ENCODE measurements around the gene SSMEM1.
"Not testable (repeated sequence)": the region's sequence is repeated elsewhere in the genome, so short reads cannot be mapped to it uniquely, and the experiment has no call there.

Gene SSMEM1

GRCh38 chr7:130213828-130214227 lies 6.2 kb downstream of the SSMEM1 start:
- no peak for DNase-seq (ENCODE audit: low spot score)

- no peak for DNase-seq (ENCODE audit: low spot score)
Observed at GRCh38 chr7:130216025-130216424, 8.4 kb downstream of the SSMEM1 start.

GRCh38 chr7:130216750-130217149 lies 9.1 kb downstream of the SSMEM1 start:
- DNase-seq (ENCODE audit: low spot score), result no peak

- DNase-seq (ENCODE audit: low spot score), result no peak
Observed at GRCh38 chr7:130218806-130219620, 11.4 kb downstream of the SSMEM1 start.

GRCh38 chr7:130219871-130220270 lies 12.2 kb downstream of the SSMEM1 start:
- no peak for DNase-seq (ENCODE audit: low spot score)

- DNase-seq (ENCODE audit: low spot score), result no peak
Observed at GRCh38 chr7:130221746-130222145, 14.1 kb downstream of the SSMEM1 start.

GRCh38 chr7:130223646-130224045 lies 16.0 kb downstream of the SSMEM1 start:
- DNase-seq (ENCODE audit: low spot score), result no peak

GRCh38 chr7:130224210-130224609 lies 16.6 kb downstream of the SSMEM1 start:
- DNase-seq (ENCODE audit: low spot score), result no peak

- DNase-seq (ENCODE audit: low spot score), result peak; percentile 61
Observed at GRCh38 chr7:130224923-130225322, 17.3 kb downstream of the SSMEM1 start.

GRCh38 chr7:130226333-130226732 lies 18.7 kb downstream of the SSMEM1 start:
- no peak for DNase-seq (ENCODE audit: low spot score)

GRCh38 chr7:130227883-130228575 lies 20.4 kb downstream of the SSMEM1 start:
- DNase-seq (ENCODE audit: low spot score), result no peak

GRCh38 chr7:130228840-130229502 lies 21.3 kb downstream of the SSMEM1 start:
- no peak for DNase-seq (ENCODE audit: low spot score)

- DNase-seq (ENCODE audit: low spot score), result not testable (repeated sequence)
Observed at GRCh38 chr7:130229981-130230380, 22.3 kb downstream of the SSMEM1 start.

- DNase-seq (ENCODE audit: low spot score), result no peak
Observed at GRCh38 chr7:130231792-130232191, 24.1 kb downstream of the SSMEM1 start.

GRCh38 chr7:130232209-130232608 lies 24.5 kb downstream of the SSMEM1 start:
- DNase-seq (ENCODE audit: low spot score), result no peak

GRCh38 chr7:130234078-130234477 lies 26.4 kb downstream of the SSMEM1 start:
- DNase-seq (ENCODE audit: low spot score), result no peak

- DNase-seq (ENCODE audit: low spot score), result not testable (repeated sequence)
Observed at GRCh38 chr7:130236361-130236760, 28.7 kb downstream of the SSMEM1 start.

- DNase-seq (ENCODE audit: low spot score), result no peak
Observed at GRCh38 chr7:130240240-130240639, 32.6 kb downstream of the SSMEM1 start.

- DNase-seq (ENCODE audit: low spot score), result peak; percentile 70
Observed at GRCh38 chr7:130242198-130243014, 34.7 kb downstream of the SSMEM1 start.

GRCh38 chr7:130243486-130243885 lies 35.8 kb downstream of the SSMEM1 start:
- DNase-seq (ENCODE audit: low spot score), result not testable (repeated sequence)

GRCh38 chr7:130246491-130246890 lies 38.8 kb downstream of the SSMEM1 start:
- DNase-seq (ENCODE audit: low spot score), result not testable (repeated sequence)

GRCh38 chr7:130248842-130249241 lies 41.2 kb downstream of the SSMEM1 start:
- not testable (repeated sequence) for DNase-seq (ENCODE audit: low spot score)
